ENCODE results near the gene PRRC2B.

The PRRC2B gene

GRCh38 chr9:131409458-131409992 lies 15.6 kb downstream of the PRRC2B start:
- H3K4me3 ChIP-seq (ENCODE audit: low read length), result no peak overlapping the region
- TF ChIP-seq ZNF274 (IDR thresholded peaks at IDR 0.05; ENCODE audit: low read depth, low read length), result no peak

GRCh38 chr9:131410044-131410491 lies 16.2 kb downstream of the PRRC2B start:
- TF ChIP-seq ZNF274 (IDR thresholded peaks at IDR 0.05; ENCODE audit: low read depth, low read length), result no peak
- no peak overlapping the region for H3K4me3 ChIP-seq (ENCODE audit: low read length)

- no peak overlapping the region for H3K4me3 ChIP-seq (ENCODE audit: low read length)
- no peak for TF ChIP-seq ZNF274 (IDR thresholded peaks at IDR 0.05; ENCODE audit: low read depth, low read length)
Observed at GRCh38 chr9:131411719-131412681, 18.1 kb downstream of the PRRC2B start.

GRCh38 chr9:131416509-131416908 lies 22.6 kb downstream of the PRRC2B start:
- no peak overlapping the region for H3K4me3 ChIP-seq (ENCODE audit: low read length)
- TF ChIP-seq ZNF274 (IDR thresholded peaks at IDR 0.05; ENCODE audit: low read depth, low read length), result no peak

GRCh38 chr9:131417264-131418142 lies 23.6 kb downstream of the PRRC2B start:
- no peak for TF ChIP-seq ZNF274 (IDR thresholded peaks at IDR 0.05; ENCODE audit: low read depth, low read length)
- no peak overlapping the region for H3K4me3 ChIP-seq (ENCODE audit: low read length)

- no peak overlapping the region for H3K4me3 ChIP-seq (ENCODE audit: low read length)
- TF ChIP-seq ZNF274 (IDR thresholded peaks at IDR 0.05; ENCODE audit: low read depth, low read length), result no peak
Observed at GRCh38 chr9:131418143-131419025, 24.5 kb downstream of the PRRC2B start.

- no peak for TF ChIP-seq ZNF274 (IDR thresholded peaks at IDR 0.05; ENCODE audit: low read depth, low read length)
- no peak overlapping the region for H3K4me3 ChIP-seq (ENCODE audit: low read length)
Observed at GRCh38 chr9:131419026-131419614, 25.2 kb downstream of the PRRC2B start.

GRCh38 chr9:131419716-131420115 lies 25.8 kb downstream of the PRRC2B start:
- no peak for TF ChIP-seq ZNF274 (IDR thresholded peaks at IDR 0.05; ENCODE audit: low read depth, low read length)
- H3K4me3 ChIP-seq (ENCODE audit: low read length), result no peak overlapping the region

GRCh38 chr9:131420980-131421624 lies 27.2 kb downstream of the PRRC2B start:
- no peak overlapping the region for H3K4me3 ChIP-seq (ENCODE audit: low read length)
- no peak for TF ChIP-seq ZNF274 (IDR thresholded peaks at IDR 0.05; ENCODE audit: low read depth, low read length)

GRCh38 chr9:131421691-131422090 lies 27.8 kb downstream of the PRRC2B start:
- TF ChIP-seq ZNF274 (IDR thresholded peaks at IDR 0.05; ENCODE audit: low read depth, low read length), result no peak
- no peak overlapping the region for H3K4me3 ChIP-seq (ENCODE audit: low read length)

- no peak for TF ChIP-seq ZNF274 (IDR thresholded peaks at IDR 0.05; ENCODE audit: low read depth, low read length)
- H3K4me3 ChIP-seq (ENCODE audit: low read length), result no peak overlapping the region
Observed at GRCh38 chr9:131422241-131422792, 28.4 kb downstream of the PRRC2B start.

GRCh38 chr9:131423171-131423581 lies 29.3 kb downstream of the PRRC2B start:
- TF ChIP-seq ZNF274 (IDR thresholded peaks at IDR 0.05; ENCODE audit: low read depth, low read length), result no peak
- H3K4me3 ChIP-seq (ENCODE audit: low read length), result no peak overlapping the region

All from GM08714 (cell line).